Adrenal gland (tissue), 12 donors: ENCODE data around the gene DNAJC24. TPM values are rescaled to one million over a fixed set of nuclear protein-coding genes. Genes with fewer than 3 reads are reported as not detected.

ENCODE experiments used
- DNase-seq, 7 donors: peaks; one replicate each; pipeline ENCODE4 v3.0.0-alpha.2; 2019 to 2020
- H3K27ac ChIP-seq, 5 donors: fragments of 200-600 bp; sonication (generic) in 4 of 5; 1 replicate in 3 of 5; 2 replicates in 2 of 5; pipeline versions ENCODE4 v1.5.1 to v1.8.0; 2016 to 2020; ENCODE audit warnings: mild to moderate bottlenecking in 1 of 5
- H3K27me3 ChIP-seq: fragments of 200-600 bp; 2 replicates; pipeline ENCODE4 v1.8.0; 2021
- H3K36me3 ChIP-seq, 2 donors: fragments of 200-600 bp; replicated peaks in 1 of 2; 1 replicate in 1 of 2; 2 replicates in 1 of 2; pipeline versions ENCODE4 v1.5.1 to v1.8.0; 2018 to 2022
- H3K4me1 ChIP-seq, 2 donors: fragments of 200-600 bp; replicated peaks in 1 of 2; 1 replicate in 1 of 2; 2 replicates in 1 of 2; pipeline versions ENCODE4 v1.5.1 to v1.8.0; 2018 to 2021
- H3K4me3 ChIP-seq, 4 donors: fragments of 200-600 bp; sonication (generic) in 3 of 4; one replicate each; pipeline ENCODE4 v1.5.1; 2016 to 2018
- H3K9me3 ChIP-seq, 3 donors: fragments of 200-600 bp; sonication (generic) in 1 of 3; replicated peaks in 1 of 3; 1 replicate in 2 of 3; 2 replicates in 1 of 3; pipeline versions ENCODE4 v1.5.1 to v1.8.0; 2016 to 2021
- CTCF ChIP-seq, 6 experiments: fragments of 450-650 bp in 4 of 6; fragments of 200-600 bp in 2 of 6; sonication (generic) in 1 of 6; IDR thresholded peaks; 1 replicate in 5 of 6; 2 replicates in 1 of 6; pipeline versions ENCODE4 v1.5.1 to v1.8.0; 2016 to 2021; ENCODE audit warnings: antibody characterized with exemption in 6 of 6, mild to moderate bottlenecking in 2 of 6, moderate library complexity in 1 of 6
- POLR2A ChIP-seq, 2 donors: fragments of 450-650 bp; IDR thresholded peaks; one replicate each; pipeline ENCODE4 v1.6.1; 2017; ENCODE audit warnings: antibody characterized with exemption in 2 of 2, mild to moderate bottlenecking in 2 of 2, moderate library complexity in 1 of 2
- WGBS, 4 donors: extraction: QIAGEN DNeasy Blood & Tissue Kit in 2 of 4; methylation state at CpG; one replicate each; pipeline versions ENCODE4 v1.1.5 to v1.1.7; 2013 to 2017; 5-methylcytosine and 5-hydroxymethylcytosine counted together
- intact Hi-C, 2 donors: fragments of 100-400 bp; cut with DNase I; formaldehyde crosslinking; loops; one replicate each; pipeline versions ENCODE4 v1.14.1 to v1.15.0; 2022 to 2023
- polyA plus RNA-seq, 3 donors: library from polyadenylated mRNA; stranded (reverse); fragments of 200-250 nt in 2 of 3; fragments of 350-450 nt in 1 of 3; fragmentation: Illumina TruSeq in 1 of 3; extraction: RNeasy Lipid Tissue Mini Kit (QIAGEN cat#74804) in 1 of 3; gene quantifications; one replicate each; pipeline ENCODE4 v1.2.3, GENCODE V29; 2013 to 2014
- total RNA-seq, 9 donors: library from RNA; depleted of rRNA in 4 of 9; stranded (reverse); fragments of >200 nt in 4 of 9; fragments of 120-200 nt in 1 of 9; fragmentation: NEBNext Ultra II Directional in 1 of 9; extraction: Animal tissue kit (Norgen Biotek cat#: 25700) in 1 of 9; gene quantifications; one replicate each; pipeline versions ENCODE4 v1.1.0 to v1.2.4, GENCODE V29; 2013 to 2023
- donor health status: healthy with polysubstance abuse.
- donor health status: Bipolar disorder and iron deficiency.
- donor health status: DM: yes; HTN: yes; CAD: no.
- donor health status: DM: no; HTN: no; CAD: no.
- donor health status: DM: no; HTN: no; CAD: no.
- donor health status: DM: yes; HTN: yes; CAD: no.

DNAJC24 gene
- total and polyA plus RNA-seq, 12 donors: 1.9 to 21.5 (median 13.5) TPM

DNA sequence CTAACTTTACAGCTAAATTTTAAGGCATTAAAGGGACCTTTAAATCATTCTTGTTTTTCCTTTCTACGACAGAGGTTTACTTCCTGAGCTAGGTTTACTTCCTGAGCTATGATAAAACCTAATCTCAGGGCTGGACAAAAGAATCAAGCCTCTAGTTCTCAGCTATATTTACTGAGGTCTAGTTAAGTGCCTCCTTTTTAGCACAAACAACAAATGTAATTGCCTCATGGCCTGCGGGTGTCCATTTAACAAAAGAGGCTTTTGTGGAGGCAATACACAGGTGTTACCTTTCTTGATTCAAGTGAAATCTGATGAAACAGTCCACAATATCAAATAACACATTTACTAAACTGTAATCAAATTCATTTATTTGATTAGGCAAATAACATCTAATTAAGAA, 72.4 kb downstream of the DNAJC24 start:
- no peak for DNase-seq
- intact Hi-C loops: no loop called here
- 62 to 86% (median 72%) methylated on average over 2 of the region's 2 CpGs for WGBS, 4 donors

DNA sequence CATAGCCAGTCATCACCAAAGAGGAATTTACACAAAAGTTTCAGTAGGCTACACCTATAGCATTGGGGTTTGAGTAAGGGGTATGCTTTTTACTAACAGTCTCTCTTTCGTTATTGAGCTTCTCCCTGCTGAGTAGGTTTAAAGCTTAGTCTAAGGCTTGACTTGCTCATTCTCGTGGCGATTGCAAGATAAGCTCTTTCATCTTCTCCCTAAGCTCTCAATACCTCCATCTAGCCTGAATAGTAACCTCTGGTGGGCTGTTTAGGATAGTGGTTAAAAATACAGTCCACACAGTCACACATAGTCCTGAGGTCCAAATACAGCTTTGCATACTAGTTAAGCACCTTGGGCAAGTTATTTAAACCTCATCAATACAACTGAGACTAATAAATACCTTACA, 74.1 kb downstream of the DNAJC24 start:
- Histone ChIP-seq H3K27ac (no peak overlapping the region), H3K4me1 (no peaks in the 10 kb centered on the region), H3K4me3 (no peak overlapping the region), H3K36me3 (no peaks in the 10 kb centered on the region), H3K27me3 (no peaks in the 10 kb centered on the region), H3K9me3 (no peaks in the 10 kb centered on the region)
- intact Hi-C loops: no loop called here
- WGBS, 4 donors: 85 to 96% (median 93%) methylated on average over 3 of the region's 3 CpGs
- no peak for DNase-seq
- TF ChIP-seq POLR2A (IDR thresholded peaks at IDR 0.05): no peak

More for the DNA sequence above, 72.4 kb downstream of the DNAJC24 start:
- Histone ChIP-seq H3K4me1 (no peaks in the 10 kb centered on the region), H3K27me3 (no peaks in the 10 kb centered on the region), H3K9me3 (peaks cover 0 to 5% (median 0%) of the 10 kb centered on the region in 3 donors), H3K36me3 (no peaks in the 10 kb centered on the region), H3K4me3 (no peak overlapping the region), H3K27ac (no peak overlapping the region)
- TF ChIP-seq CTCF (IDR thresholded peaks at IDR 0.05): no peak
- no peak for TF ChIP-seq POLR2A (IDR thresholded peaks at IDR 0.05)

DNA sequence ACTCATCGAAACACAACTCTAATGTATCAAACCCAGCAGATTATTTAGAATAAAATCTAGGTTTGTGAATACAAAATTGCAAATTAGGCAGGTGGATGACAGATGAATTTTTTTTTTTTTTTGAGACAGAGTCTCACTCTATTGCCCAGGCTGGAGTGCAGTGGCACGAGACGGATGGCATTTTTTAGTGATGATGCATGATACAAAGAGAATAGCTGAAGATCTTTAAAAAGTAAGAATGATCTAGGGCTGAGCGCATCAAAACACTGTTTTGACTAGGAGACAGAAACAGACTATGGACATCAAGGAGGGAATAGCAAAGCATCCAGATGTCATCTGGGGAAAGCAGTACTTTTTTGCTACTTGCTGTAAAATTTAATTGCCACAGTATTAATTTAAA, 76.0 kb downstream of the DNAJC24 start:
- intact Hi-C loops: no loop called here
- no peak for DNase-seq
- Histone ChIP-seq H3K4me1 (no peaks in the 10 kb centered on the region), H3K4me3 (no peak overlapping the region), H3K9me3 (no peaks in the 10 kb centered on the region), H3K27me3 (no peaks in the 10 kb centered on the region), H3K27ac (no peak overlapping the region), H3K36me3 (no peaks in the 10 kb centered on the region)
- TF ChIP-seq POLR2A (IDR thresholded peaks at IDR 0.05): no peak
- TF ChIP-seq CTCF (IDR thresholded peaks at IDR 0.05): no peak
- WGBS, 4 donors: 94 to 98% (median 97%) methylated on average over 4 of the region's 4 CpGs

GRCh38 chr11:31449040-31449439, 79.4 kb downstream of the DNAJC24 start:
- H3K9me3 ChIP-seq: no peaks in the 10 kb centered on the region
- 80 to 88% (median 85%) methylated on average over 2 of the region's 2 CpGs for WGBS, 4 donors
- no peaks in the 10 kb centered on the region for H3K4me1 ChIP-seq
- no peak for DNase-seq
- H3K27ac ChIP-seq: no peak overlapping the region
- intact Hi-C loops: no loop called here
- H3K36me3 ChIP-seq: no peaks in the 10 kb centered on the region
- TF ChIP-seq CTCF (IDR thresholded peaks at IDR 0.05) (no peak), POLR2A (IDR thresholded peaks at IDR 0.05) (no peak)
- no peak overlapping the region for H3K4me3 ChIP-seq
- no peaks in the 10 kb centered on the region for H3K27me3 ChIP-seq

GRCh38 chr11:31450841-31451240, 81.2 kb downstream of the DNAJC24 start:
- no peaks in the 10 kb centered on the region for H3K9me3 ChIP-seq
- no peaks in the 10 kb centered on the region for H3K27me3 ChIP-seq
- 95 to 100% (median 96%) methylated on average over 1 of the region's 1 CpG for whole genome bisulfite sequencing, 4 donors
- no peak overlapping the region for H3K27ac ChIP-seq
- H3K4me1 ChIP-seq: no peaks in the 10 kb centered on the region
- no peaks in the 10 kb centered on the region for H3K36me3 ChIP-seq
- intact Hi-C loops: no loop called here
- no peak overlapping the region for H3K4me3 ChIP-seq
- no peak for DNase-seq
- TF ChIP-seq CTCF (IDR thresholded peaks at IDR 0.05) (no peak), POLR2A (IDR thresholded peaks at IDR 0.05) (no peak)
